ENCODE results near the gene VMP1. TPM values are rescaled to one million over a fixed set of nuclear protein-coding genes. Genes with fewer than 3 reads are reported as not detected.
"Not testable (repeated sequence)": the region's sequence is repeated elsewhere in the genome, so short reads cannot be mapped to it uniquely, and the experiment has no call there.

Gene VMP1
- total and polyA plus RNA-seq, 2 donors (not counting 1 experiment from before 2014, with no cell fraction given), result 20.4 to 83.5 TPM

GRCh38 chr17:59872351-59872750 lies 164.9 kb downstream of the VMP1 start:
- peaks cover 0 to 40% of the 10 kb centered on the region in 2 experiments for H3K36me3 ChIP-seq (replicated peaks in 1 of 2; ENCODE audit: control extremely low read depth in 1 of 2, control insufficient read depth in 1 of 2, extremely low read depth in 1 of 2, insufficient read depth in 2 of 2, low read length in 1 of 2)
- no peak overlapping the region for H3K27ac ChIP-seq (ENCODE audit: low read length in 2 of 2)
- Mint-ChIP-seq H3K9me3 (ENCODE audit: insufficient read depth) (no peaks in the 10 kb centered on the region), H3K27ac (no peak overlapping the region), H3K4me3 (no peak overlapping the region), H3K4me1 (no peaks in the 10 kb centered on the region), H3K27me3 (no peaks in the 10 kb centered on the region)
- no peak overlapping the region for H3K4me2 ChIP-seq (replicated peaks; ENCODE audit: low read depth, low read length, poor library complexity, severe bottlenecking)
- intact Hi-C loops (cut with micrococcal nuclease), result no loop called here
- H3K4me3 ChIP-seq (ENCODE audit: control extremely low read depth in 1 of 5, extremely low read depth in 1 of 5, insufficient read depth in 1 of 5, low read depth in 2 of 5, low read length in 4 of 5), result no peak overlapping the region
- no peak overlapping the region for H3K9ac ChIP-seq (ENCODE audit: low read length)
- H2AFZ ChIP-seq (ENCODE audit: insufficient read depth, low read depth, low read length, poor library complexity, severe bottlenecking), result no peak overlapping the region
- H3K79me2 ChIP-seq (ENCODE audit: control insufficient read depth, insufficient read depth, low read length), result no peaks in the 10 kb centered on the region
- CTCF ChIA-PET, result interaction anchor here (0.6 to 1.5 kb wide), 2 partner anchors 12 to 14 kb away, joined by 8 read pairs; no protein-coding TSS in a partner anchor
- TF ChIP-seq, protein P1, sequence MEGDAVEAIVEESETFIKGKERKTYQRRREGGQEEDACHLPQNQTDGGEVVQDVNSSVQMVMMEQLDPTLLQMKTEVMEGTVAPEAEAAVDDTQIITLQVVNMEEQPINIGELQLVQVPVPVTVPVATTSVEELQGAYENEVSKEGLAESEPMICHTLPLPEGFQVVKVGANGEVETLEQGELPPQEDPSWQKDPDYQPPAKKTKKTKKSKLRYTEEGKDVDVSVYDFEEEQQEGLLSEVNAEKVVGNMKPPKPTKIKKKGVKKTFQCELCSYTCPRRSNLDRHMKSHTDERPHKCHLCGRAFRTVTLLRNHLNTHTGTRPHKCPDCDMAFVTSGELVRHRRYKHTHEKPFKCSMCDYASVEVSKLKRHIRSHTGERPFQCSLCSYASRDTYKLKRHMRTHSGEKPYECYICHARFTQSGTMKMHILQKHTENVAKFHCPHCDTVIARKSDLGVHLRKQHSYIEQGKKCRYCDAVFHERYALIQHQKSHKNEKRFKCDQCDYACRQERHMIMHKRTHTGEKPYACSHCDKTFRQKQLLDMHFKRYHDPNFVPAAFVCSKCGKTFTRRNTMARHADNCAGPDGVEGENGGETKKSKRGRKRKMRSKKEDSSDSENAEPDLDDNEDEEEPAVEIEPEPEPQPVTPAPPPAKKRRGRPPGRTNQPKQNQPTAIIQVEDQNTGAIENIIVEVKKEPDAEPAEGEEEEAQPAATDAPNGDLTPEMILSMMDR (IDR thresholded peaks at IDR 0.05), result no peak
- TF ChIP-seq EZH2 (IDR thresholded peaks at IDR 0.05; ENCODE audit: borderline replicate concordance, insufficient read depth, low read depth, low read length, poor library complexity, severe bottlenecking), result no peak
- no peak for DNase-seq
- no peaks in the 10 kb centered on the region for H3K27me3 ChIP-seq (replicated peaks in 1 of 4; ENCODE audit: control extremely low read depth in 1 of 4, control insufficient read depth in 3 of 4, insufficient read depth in 4 of 4, low read length in 3 of 4)
- no peaks in the 10 kb centered on the region for H3K9me3 ChIP-seq (ENCODE audit: control extremely low read depth in 1 of 3, control insufficient read depth in 2 of 3, insufficient read depth in 1 of 3, low read length in 2 of 3)
- no peak for ATAC-seq (ENCODE audit: low read depth)
- POLR2A ChIA-PET, result interaction anchor here (0.6 kb wide), 1 partner anchor 12 kb away, joined by 7 read pairs; no protein-coding TSS in a partner anchor
- H3K4me1 ChIP-seq (ENCODE audit: control insufficient read depth in 2 of 2, insufficient read depth in 2 of 2, low read length in 2 of 2), result no peaks in the 10 kb centered on the region
- no peaks in the 10 kb centered on the region for H4K20me1 ChIP-seq (ENCODE audit: control insufficient read depth, insufficient read depth, low read length, poor library complexity, severe bottlenecking)

DNA sequence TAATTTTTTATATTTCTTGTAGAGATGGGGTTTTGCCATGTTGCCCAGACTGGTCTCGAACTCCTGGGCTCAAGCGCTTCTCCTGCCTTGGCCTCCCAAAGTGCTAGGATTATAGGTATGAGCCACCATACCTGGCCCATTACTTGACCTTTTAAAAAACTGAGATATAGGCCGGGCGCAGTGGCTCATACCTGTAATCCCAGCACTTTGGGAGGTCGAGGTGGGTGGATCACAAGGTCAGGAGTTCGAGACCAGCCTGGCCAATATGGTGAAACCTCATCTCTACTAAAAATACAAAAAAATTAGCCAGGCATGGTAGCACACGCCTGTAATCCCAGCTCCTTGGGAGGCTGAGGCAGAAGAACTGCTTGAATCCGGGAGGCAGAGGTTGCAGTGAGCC lies 166.0 kb downstream of the VMP1 start:
- peaks cover 0 to 46% of the 10 kb centered on the region in 2 experiments for H3K36me3 ChIP-seq (replicated peaks in 1 of 2; ENCODE audit: control extremely low read depth in 1 of 2, control insufficient read depth in 1 of 2, extremely low read depth in 1 of 2, insufficient read depth in 2 of 2, low read length in 1 of 2)

More for the DNA sequence above, 166.0 kb downstream of the VMP1 start:
- H4K20me1 ChIP-seq (ENCODE audit: control insufficient read depth, insufficient read depth, low read length, poor library complexity, severe bottlenecking); H3K79me2 ChIP-seq (ENCODE audit: control insufficient read depth, insufficient read depth, low read length); H3K4me2 ChIP-seq (replicated peaks; ENCODE audit: low read depth, low read length, poor library complexity, severe bottlenecking); H3K9me3 Mint-ChIP-seq (ENCODE audit: insufficient read depth); H2AFZ ChIP-seq (ENCODE audit: insufficient read depth, low read depth, low read length, poor library complexity, severe bottlenecking); H3K4me1 Mint-ChIP-seq; intact Hi-C loops (cut with micrococcal nuclease); H3K4me1 ChIP-seq (ENCODE audit: control insufficient read depth in 2 of 2, insufficient read depth in 2 of 2, low read length in 2 of 2); H3K9me3 ChIP-seq (ENCODE audit: control extremely low read depth in 1 of 3, control insufficient read depth in 2 of 3, insufficient read depth in 1 of 3, low read length in 2 of 3); ATAC-seq (ENCODE audit: low read depth); H3K27me3 ChIP-seq (replicated peaks in 1 of 4; ENCODE audit: control extremely low read depth in 1 of 4, control insufficient read depth in 3 of 4, insufficient read depth in 4 of 4, low read length in 3 of 4); CTCF ChIA-PET; H3K27me3 Mint-ChIP-seq; H3K4me3 ChIP-seq (ENCODE audit: control extremely low read depth in 1 of 5, extremely low read depth in 1 of 5, insufficient read depth in 1 of 5, low read depth in 2 of 5, low read length in 4 of 5); DNase-seq; H3K4me3 Mint-ChIP-seq; H3K27ac Mint-ChIP-seq; H3K9ac ChIP-seq (ENCODE audit: low read length); H3K27ac ChIP-seq (ENCODE audit: low read length in 2 of 2): not testable (repeated sequence)
- POLR2A ChIA-PET, result interaction anchor here (0.7 kb wide), 1 partner anchor 624 kb away, joined by 3 read pairs; no protein-coding TSS in a partner anchor
- 100% methylated on average over 1 of the region's 8 CpGs for WGBS (ENCODE audit: insufficient coverage)

Data from B cell (primary cell).